Tibial nerve (tissue), 3 donors: ENCODE results near the gene HS6ST1.

Experiments
- CTCF ChIP-seq, 5 experiments: fragments of 200-600 bp in 3 of 5; fragments of 450-650 bp in 2 of 5; sonication (generic) in 3 of 5; IDR thresholded peaks; one replicate each; pipeline ENCODE4 v1.5.1; 2016 to 2019; ENCODE audit warnings: antibody characterized with exemption in 5 of 5, mild to moderate bottlenecking in 3 of 5, moderate library complexity in 2 of 5
- POLR2A ChIP-seq, 2 donors: fragments of 450-650 bp; IDR thresholded peaks; one replicate each; pipeline ENCODE4 v1.6.1; 2017; ENCODE audit warnings: antibody characterized with exemption in 2 of 2, mild to moderate bottlenecking in 2 of 2, moderate library complexity in 2 of 2

- TF ChIP-seq CTCF (IDR thresholded peaks at IDR 0.05), result no peak
- no peak for TF ChIP-seq POLR2A (IDR thresholded peaks at IDR 0.05)
These were observed 45.8 kb downstream of the HS6ST1 start for GRCh38 chr2:128272601-128273468.
